HepG2 (cell line): ENCODE results near the gene CKS2.

Experiments
- EP300 ChIP-seq, 3 experiments: sonication (generic) in 1 of 3; formaldehyde crosslinking in 1 of 3; IDR thresholded peaks; 2 replicates each; pipeline versions ENCODE4 v1.5.1 to v1.6.1; 2011 to 2020; ENCODE audit warnings: low read depth in 2 of 3, low read length in 2 of 3, borderline replicate concordance in 1 of 3, improper control_type of control experiment in 1 of 3, mild to moderate bottlenecking in 1 of 3, missing genetic modification reagents in 1 of 3, moderate library complexity in 1 of 3
- MAFG ChIP-seq: sonication (generic); formaldehyde crosslinking; IDR thresholded peaks from 2 replicates; pipeline ENCODE4 v1.5.1; 2020; ENCODE audit warnings: mild to moderate bottlenecking, missing genetic modification reagents
- NFRKB ChIP-seq: fragments of 450-650 bp; IDR thresholded peaks from 2 replicates; pipeline ENCODE4 v1.6.1; 2017
- PCBP1 ChIP-seq: fragments of 200-400 bp; formaldehyde crosslinking; IDR thresholded peaks from 2 replicates; pipeline ENCODE4 v1.6.1; 2017; ENCODE audit warnings: mild to moderate bottlenecking, low read depth, low read length, borderline replicate concordance
- PHF20 ChIP-seq: sonication (generic); formaldehyde crosslinking; IDR thresholded peaks from 2 replicates; pipeline ENCODE4 v1.5.0; 2020; ENCODE audit warnings: mild to moderate bottlenecking, missing genetic modification reagents
- RFX5 ChIP-seq: IDR thresholded peaks from 2 replicates; pipeline ENCODE4 v1.6.1; 2011; ENCODE audit warnings: low read depth, low read length, improper control_type of control experiment
- STAT5B ChIP-seq: sonication (generic); formaldehyde crosslinking; IDR thresholded peaks from 2 replicates; pipeline ENCODE4 v1.4.0; 2020; ENCODE audit warnings: missing genetic modification reagents
- ZBTB21 ChIP-seq: sonication (generic); formaldehyde crosslinking; IDR thresholded peaks from 2 replicates; pipeline ENCODE4 v1.4.0; 2020; ENCODE audit warnings: missing genetic modification reagents
- ZNF510 ChIP-seq: sonication (generic); formaldehyde crosslinking; IDR thresholded peaks from 2 replicates; pipeline ENCODE4 v1.4.0; 2020; ENCODE audit warnings: low read depth, mild to moderate bottlenecking, missing genetic modification reagents
- TF ChIP-seq, protein P1 (sequence below): sonication (generic); formaldehyde crosslinking; IDR thresholded peaks from 2 replicates; pipeline ENCODE4 v1.5.1; 2020; ENCODE audit warnings: missing genetic modification reagents, mild to moderate bottlenecking, borderline replicate concordance
- TF ChIP-seq, protein P2 (sequence below): sonication (generic); formaldehyde crosslinking; IDR thresholded peaks from 2 replicates; pipeline ENCODE4 v1.4.0; 2020; ENCODE audit warnings: missing genetic modification reagents
- TF ChIP-seq, protein P3 (sequence below): sonication (generic); formaldehyde crosslinking; IDR thresholded peaks from 2 replicates; pipeline ENCODE4 v1.8.1; 2023; ENCODE audit warnings: missing genetic modification reagents, inconsistent platforms, borderline replicate concordance
- TF ChIP-seq, protein P4 (sequence below): sonication (generic); formaldehyde crosslinking; conservative IDR thresholded peaks from 2 replicates; pipeline ENCODE4 v1.4.0; 2020; ENCODE audit warnings: mild to moderate bottlenecking, missing genetic modification reagents, moderate library complexity

DNA sequence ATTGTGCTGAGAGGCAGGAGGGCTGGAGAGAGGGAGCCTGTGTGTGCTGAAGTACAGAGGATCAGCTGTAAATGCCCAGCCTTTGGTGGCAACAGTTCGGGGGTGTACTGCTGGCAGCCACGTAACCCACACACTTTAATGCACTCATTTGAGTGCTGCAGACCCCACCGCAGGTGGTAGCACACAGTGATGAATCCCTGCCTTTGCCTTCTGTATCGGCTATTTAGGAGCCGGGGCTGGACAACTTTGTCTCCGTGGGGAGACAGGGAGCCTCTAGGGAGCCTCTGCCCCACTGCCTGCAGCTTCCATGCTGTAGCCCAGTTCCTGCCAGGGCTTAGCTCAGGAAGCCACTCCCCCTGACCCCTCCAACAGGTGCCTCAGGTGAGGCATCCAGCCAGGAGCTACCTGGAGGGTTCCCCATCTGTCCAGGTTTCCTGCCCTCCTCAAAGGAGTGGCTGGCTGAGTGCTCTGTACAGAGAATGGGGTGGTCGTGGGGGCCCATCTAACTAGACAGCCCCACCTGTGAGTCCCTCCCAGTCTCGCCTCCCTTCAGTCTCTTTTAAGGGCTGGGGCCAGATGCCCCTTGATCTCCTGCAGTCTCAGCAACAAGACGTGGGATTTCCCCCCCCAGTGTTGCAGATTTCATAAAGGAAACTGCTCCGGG lies 51.8 kb downstream of the CKS2 start:
- no peak for TF ChIP-seq STAT5B (CRISPR knock-in tag)
- TF ChIP-seq ZBTB21 (CRISPR knock-in tag): no peak
- TF ChIP-seq, protein P1, sequence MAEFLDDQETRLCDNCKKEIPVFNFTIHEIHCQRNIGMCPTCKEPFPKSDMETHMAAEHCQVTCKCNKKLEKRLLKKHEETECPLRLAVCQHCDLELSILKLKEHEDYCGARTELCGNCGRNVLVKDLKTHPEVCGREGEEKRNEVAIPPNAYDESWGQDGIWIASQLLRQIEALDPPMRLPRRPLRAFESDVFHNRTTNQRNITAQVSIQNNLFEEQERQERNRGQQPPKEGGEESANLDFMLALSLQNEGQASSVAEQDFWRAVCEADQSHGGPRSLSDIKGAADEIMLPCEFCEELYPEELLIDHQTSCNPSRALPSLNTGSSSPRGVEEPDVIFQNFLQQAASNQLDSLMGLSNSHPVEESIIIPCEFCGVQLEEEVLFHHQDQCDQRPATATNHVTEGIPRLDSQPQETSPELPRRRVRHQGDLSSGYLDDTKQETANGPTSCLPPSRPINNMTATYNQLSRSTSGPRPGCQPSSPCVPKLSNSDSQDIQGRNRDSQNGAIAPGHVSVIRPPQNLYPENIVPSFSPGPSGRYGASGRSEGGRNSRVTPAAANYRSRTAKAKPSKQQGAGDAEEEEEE (CRISPR knock-in tag): no peak
- TF ChIP-seq MAFG (CRISPR knock-in tag): no peak
- TF ChIP-seq NFRKB: no peak
- no peak for TF ChIP-seq RFX5
- TF ChIP-seq, protein P2, sequence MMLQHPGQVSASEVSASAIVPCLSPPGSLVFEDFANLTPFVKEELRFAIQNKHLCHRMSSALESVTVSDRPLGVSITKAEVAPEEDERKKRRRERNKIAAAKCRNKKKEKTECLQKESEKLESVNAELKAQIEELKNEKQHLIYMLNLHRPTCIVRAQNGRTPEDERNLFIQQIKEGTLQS (CRISPR knock-in tag): no peak
- no peak for TF ChIP-seq PCBP1
- TF ChIP-seq, protein P3, sequence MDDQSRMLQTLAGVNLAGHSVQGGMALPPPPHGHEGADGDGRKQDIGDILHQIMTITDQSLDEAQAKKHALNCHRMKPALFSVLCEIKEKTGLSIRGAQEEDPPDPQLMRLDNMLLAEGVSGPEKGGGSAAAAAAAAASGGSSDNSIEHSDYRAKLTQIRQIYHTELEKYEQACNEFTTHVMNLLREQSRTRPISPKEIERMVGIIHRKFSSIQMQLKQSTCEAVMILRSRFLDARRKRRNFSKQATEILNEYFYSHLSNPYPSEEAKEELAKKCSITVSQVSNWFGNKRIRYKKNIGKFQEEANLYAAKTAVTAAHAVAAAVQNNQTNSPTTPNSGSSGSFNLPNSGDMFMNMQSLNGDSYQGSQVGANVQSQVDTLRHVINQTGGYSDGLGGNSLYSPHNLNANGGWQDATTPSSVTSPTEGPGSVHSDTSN: no peak
- TF ChIP-seq PHF20: no peak
- no peak for TF ChIP-seq EP300 (IDR thresholded peaks at IDR 0.05; ENCODE audit: low read depth in 2 of 2, low read length in 2 of 2)
- no peak for TF ChIP-seq EP300 (CRISPR knock-in tag; IDR thresholded peaks at IDR 0.05; ENCODE audit: borderline replicate concordance)
- TF ChIP-seq, protein P4, sequence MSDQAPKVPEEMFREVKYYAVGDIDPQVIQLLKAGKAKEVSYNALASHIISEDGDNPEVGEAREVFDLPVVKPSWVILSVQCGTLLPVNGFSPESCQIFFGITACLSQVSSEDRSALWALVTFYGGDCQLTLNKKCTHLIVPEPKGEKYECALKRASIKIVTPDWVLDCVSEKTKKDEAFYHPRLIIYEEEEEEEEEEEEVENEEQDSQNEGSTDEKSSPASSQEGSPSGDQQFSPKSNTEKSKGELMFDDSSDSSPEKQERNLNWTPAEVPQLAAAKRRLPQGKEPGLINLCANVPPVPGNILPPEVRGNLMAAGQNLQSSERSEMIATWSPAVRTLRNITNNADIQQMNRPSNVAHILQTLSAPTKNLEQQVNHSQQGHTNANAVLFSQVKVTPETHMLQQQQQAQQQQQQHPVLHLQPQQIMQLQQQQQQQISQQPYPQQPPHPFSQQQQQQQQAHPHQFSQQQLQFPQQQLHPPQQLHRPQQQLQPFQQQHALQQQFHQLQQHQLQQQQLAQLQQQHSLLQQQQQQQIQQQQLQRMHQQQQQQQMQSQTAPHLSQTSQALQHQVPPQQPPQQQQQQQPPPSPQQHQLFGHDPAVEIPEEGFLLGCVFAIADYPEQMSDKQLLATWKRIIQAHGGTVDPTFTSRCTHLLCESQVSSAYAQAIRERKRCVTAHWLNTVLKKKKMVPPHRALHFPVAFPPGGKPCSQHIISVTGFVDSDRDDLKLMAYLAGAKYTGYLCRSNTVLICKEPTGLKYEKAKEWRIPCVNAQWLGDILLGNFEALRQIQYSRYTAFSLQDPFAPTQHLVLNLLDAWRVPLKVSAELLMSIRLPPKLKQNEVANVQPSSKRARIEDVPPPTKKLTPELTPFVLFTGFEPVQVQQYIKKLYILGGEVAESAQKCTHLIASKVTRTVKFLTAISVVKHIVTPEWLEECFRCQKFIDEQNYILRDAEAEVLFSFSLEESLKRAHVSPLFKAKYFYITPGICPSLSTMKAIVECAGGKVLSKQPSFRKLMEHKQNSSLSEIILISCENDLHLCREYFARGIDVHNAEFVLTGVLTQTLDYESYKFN (CRISPR knock-in tag): no peak
- TF ChIP-seq ZNF510 (CRISPR knock-in tag): no peak
